GM12878 (cell line): ENCODE data around the gene CLCN2. TPM values are rescaled to one million over a fixed set of nuclear protein-coding genes. Genes with fewer than 3 reads are reported as not detected.

Experiments used
- CBFB ChIP-seq: IDR thresholded peaks from 2 replicates; pipeline ENCODE4 v1.6.1; 2016; ENCODE audit warnings: antibody characterized with exemption, low read depth
- CHD4 ChIP-seq: fragments of 200-600 bp; sonication (generic); IDR thresholded peaks from 2 replicates; pipeline ENCODE4 v1.6.1; 2016; ENCODE audit warnings: mild to moderate bottlenecking
- CTCF ChIP-seq, 3 experiments: IDR thresholded peaks in 2 of 3; conservative IDR thresholded peaks in 1 of 3; 2 replicates each; pipeline ENCODE4 v1.5.1; 2011; ENCODE audit warnings: low read depth in 3 of 3, low read length in 3 of 3, mild to moderate bottlenecking in 3 of 3, control low read depth in 2 of 3, moderate library complexity in 2 of 3, inconsistent platforms in 1 of 3, mixed read lengths in 1 of 3; ENCODE audit not compliant: control insufficient read depth in 2 of 3, insufficient read depth in 1 of 3; ENCODE audit errors: extremely low read depth in 1 of 3
- CUX1 ChIP-seq: IDR thresholded peaks from 2 replicates; pipeline ENCODE4 v1.6.1; 2012; ENCODE audit warnings: improper control_type of control experiment, low read depth, low read length; ENCODE audit not compliant: insufficient replicate concordance
- GATAD2B ChIP-seq: fragments of 450-650 bp; conservative IDR thresholded peaks from 2 replicates; pipeline ENCODE4 v1.6.1; 2017; ENCODE audit warnings: low read depth, mild to moderate bottlenecking, moderate library complexity
- IKZF2 ChIP-seq, 2 experiments: fragments of 450-650 bp; IDR thresholded peaks; 2 replicates each; pipeline ENCODE4 v1.6.1; 2017; ENCODE audit warnings: mild to moderate bottlenecking in 2 of 2, moderate library complexity in 2 of 2
- IRF5 ChIP-seq: fragments of 450-650 bp; IDR thresholded peaks from 2 replicates; pipeline ENCODE4 v1.6.1; 2017; ENCODE audit warnings: borderline replicate concordance
- MYC ChIP-seq: IDR thresholded peaks from 2 replicates; pipeline ENCODE4 v1.6.1; 2011; ENCODE audit warnings: mild to moderate bottlenecking, low read length, moderate library complexity, inconsistent platforms; ENCODE audit not compliant: insufficient read depth, insufficient replicate concordance, insufficient read length, severe bottlenecking
- NFXL1 ChIP-seq: fragments of 450-650 bp; IDR thresholded peaks from 2 replicates; pipeline ENCODE4 v1.6.1; 2017; ENCODE audit warnings: antibody characterized with exemption, mild to moderate bottlenecking, borderline replicate concordance
- NFYB ChIP-seq: IDR thresholded peaks from 2 replicates; pipeline ENCODE4 v1.6.1; 2011; ENCODE audit warnings: low read depth, mild to moderate bottlenecking, low read length, improper control_type of control experiment, moderate library complexity; ENCODE audit not compliant: insufficient read depth
- NRF1 ChIP-seq: conservative IDR thresholded peaks from 2 replicates; pipeline ENCODE4 v1.6.1; 2011; ENCODE audit warnings: mild to moderate bottlenecking, low read depth, low read length, improper control_type of control experiment
- SMAD5 ChIP-seq: IDR thresholded peaks from 2 replicates; pipeline ENCODE4 v1.6.1; 2016; ENCODE audit warnings: antibody characterized with exemption, low read depth
- SMC3 ChIP-seq: IDR thresholded peaks from 2 replicates; pipeline ENCODE4 v1.6.1; 2011; ENCODE audit warnings: low read length, improper control_type of control experiment, borderline replicate concordance
- SREBF1 ChIP-seq: IDR thresholded peaks from 2 replicates; pipeline ENCODE4 v1.6.1; 2012; ENCODE audit warnings: mild to moderate bottlenecking, low read length
- TAF1 ChIP-seq: IDR thresholded peaks from 2 replicates; pipeline ENCODE4 v1.6.1; 2011; ENCODE audit warnings: mild to moderate bottlenecking, low read depth, low read length, borderline replicate concordance
- WRNIP1 ChIP-seq: IDR thresholded peaks from 2 replicates; pipeline ENCODE4 v1.6.1; 2011; ENCODE audit warnings: low read depth, low read length, improper control_type of control experiment, borderline replicate concordance
- ZBTB40 ChIP-seq: fragments of 450-650 bp; IDR thresholded peaks from 2 replicates; pipeline ENCODE4 v1.6.1; 2016; ENCODE audit warnings: mild to moderate bottlenecking, moderate library complexity, borderline replicate concordance
- polyA plus RNA-seq, 11 experiments: library from polyadenylated mRNA; depleted of rRNA in 4 of 11; unstranded in 6 of 11; stranded (reverse) in 5 of 11; fragments of >200 nt; fragmentation: Nextera tagmentation in 4 of 11; fragmentation: Illumina TruSeq in 1 of 11; extraction: Ambion mirVana in 4 of 11; extraction: Trizol in 1 of 11; gene quantifications; 1 replicate in 1 of 11; 2 replicates in 10 of 11; pipeline versions ENCODE4 v1.2.1 to v1.2.3, GENCODE V29; 2011 to 2016; ENCODE audit warnings: inconsistent platforms in 2 of 11, missing spikeins in 2 of 11, low read depth in 1 of 11
- total RNA-seq, 4 experiments: library from RNA; depleted of rRNA in 3 of 4; stranded (reverse); fragments of >200 nt in 3 of 4; fragmentation: Illumina TruSeq in 1 of 4; extraction: Trizol in 1 of 4; gene quantifications; 2 replicates each; pipeline versions ENCODE4 v1.2.1 to v1.2.3, GENCODE V29; 2013 to 2021

CLCN2 gene
- total and polyA plus RNA-seq, 10 of the 15 experiments (the other 5 are each of a cell fraction or from before 2014, with no cell fraction given) = 0.13 to 2.6 (median 0.85) TPM; not detected in 1

- no peak for TF ChIP-seq NFYB
- 0 out of 2 replicates have a peak, but pooled peaks have one; percentile 44 for TF ChIP-seq GATAD2B
- TF ChIP-seq IRF5 = no peak
- TF ChIP-seq SMAD5 = no peak
- peak; percentile 50; the same call in 1 of the 2 replicates for TF ChIP-seq SMC3
- TF ChIP-seq NRF1 = no peak
- no peak for TF ChIP-seq ZBTB40
- no peak for TF ChIP-seq SREBF1
- no peak for TF ChIP-seq CUX1
- no peak for TF ChIP-seq TAF1
- TF ChIP-seq IKZF2 (IDR thresholded peaks at IDR 0.05) = no peak
- no peak for TF ChIP-seq CBFB
- TF ChIP-seq CTCF (IDR thresholded peaks at IDR 0.05 in 2 of 3, conservative IDR thresholded peaks at IDR 0.05 in 1 of 3; ENCODE audit: control insufficient read depth in 2 of 3, extremely low read depth in 1 of 3, insufficient read depth in 1 of 3, low read depth in 3 of 3, low read length in 3 of 3) = peak; percentile 78 to 91 (median 79)
- no peak for TF ChIP-seq NFXL1
- no peak for TF ChIP-seq CHD4
- no peak for TF ChIP-seq MYC
- TF ChIP-seq WRNIP1 = no peak
Observed at GRCh38 chr3:184354121-184354728, 7.2 kb downstream of the CLCN2 start (continued).
